ENCODE data around the gene KRTAP17-1.
A peak's percentile ranks its signal among the peaks of the same experiment; 100 is the strongest.

Gene KRTAP17-1

GRCh38 chr17:41340494-41340893 lies 25.0 kb upstream of the KRTAP17-1 start:
- POLR2A ChIA-PET: no interaction called here
- DNase-seq: no peak
- Histone ChIP-seq H3K4me3 (ENCODE audit: control insufficient read depth in 1 of 7, extremely low read depth in 1 of 7, insufficient read depth in 4 of 7, low read depth in 2 of 7, low read length in 6 of 7) (no peak overlapping the region), H3K27ac (ENCODE audit: insufficient read depth in 1 of 2, low read depth in 1 of 2, low read length in 2 of 2, poor library complexity in 1 of 2, severe bottlenecking in 2 of 2) (no peak overlapping the region), H3K27me3 (replicated peaks in 2 of 5; ENCODE audit: control insufficient read depth in 4 of 5, insufficient read depth in 5 of 5, low read length in 4 of 5) (no peaks in the 10 kb centered on the region), H3K4me1 (ENCODE audit: control extremely low read depth in 1 of 4, control insufficient read depth in 4 of 4, insufficient read depth in 4 of 4, low read length in 3 of 4) (peaks cover 0 to 2% (median 0%) of the 10 kb centered on the region in 4 experiments), H3K36me3 (ENCODE audit: control insufficient read depth in 4 of 4, insufficient read depth in 4 of 4, low read length in 3 of 4) (no peaks in the 10 kb centered on the region), H3K9me3 (ENCODE audit: control extremely low read depth in 1 of 5, control insufficient read depth in 4 of 5, insufficient read depth in 2 of 5, low read depth in 1 of 5, low read length in 4 of 5) (peaks cover 0 to 13% (median 5%) of the 10 kb centered on the region in 5 experiments)
- CTCF ChIA-PET: interaction anchor here (0.7 kb wide), 1 partner anchor 18 kb away, joined by 3 read pairs; no protein-coding TSS in a partner anchor
- WGBS (ENCODE audit: insufficient coverage): 90% methylated on average over 2 of the region's 3 CpGs

- Histone ChIP-seq H3K4me1 (ENCODE audit: control extremely low read depth in 1 of 4, control insufficient read depth in 4 of 4, insufficient read depth in 4 of 4, low read length in 3 of 4) (peaks cover 0 to 2% (median 0%) of the 10 kb centered on the region in 4 experiments), H3K4me3 (ENCODE audit: control insufficient read depth in 1 of 7, extremely low read depth in 1 of 7, insufficient read depth in 4 of 7, low read depth in 2 of 7, low read length in 6 of 7) (no peak overlapping the region), H3K36me3 (ENCODE audit: control insufficient read depth in 4 of 4, insufficient read depth in 4 of 4, low read length in 3 of 4) (no peaks in the 10 kb centered on the region)
These were observed 24.2 kb upstream of the KRTAP17-1 start for GRCh38 chr17:41339571-41340172.

GRCh38 chr17:41338961-41339485 lies 23.5 kb upstream of the KRTAP17-1 start:
- H3K36me3 ChIP-seq (ENCODE audit: control insufficient read depth in 4 of 4, insufficient read depth in 4 of 4, low read length in 3 of 4): no peaks in the 10 kb centered on the region
- no peak overlapping the region for H3K27ac ChIP-seq (ENCODE audit: insufficient read depth in 1 of 2, low read depth in 1 of 2, low read length in 2 of 2, poor library complexity in 1 of 2, severe bottlenecking in 2 of 2)
- DNase-seq: peak in 2 of 3 donors; percentile 70 to 76
- H3K4me1 ChIP-seq (ENCODE audit: control extremely low read depth in 1 of 4, control insufficient read depth in 4 of 4, insufficient read depth in 4 of 4, low read length in 3 of 4): peaks cover 0 to 2% (median 0%) of the 10 kb centered on the region in 4 experiments
- WGBS (ENCODE audit: insufficient coverage): 27% methylated on average over 2 of the region's 5 CpGs
- peaks cover 0 to 13% (median 5%) of the 10 kb centered on the region in 5 experiments for H3K9me3 ChIP-seq (ENCODE audit: control extremely low read depth in 1 of 5, control insufficient read depth in 4 of 5, insufficient read depth in 2 of 5, low read depth in 1 of 5, low read length in 4 of 5)
- H3K4me3 ChIP-seq (ENCODE audit: control insufficient read depth in 1 of 7, extremely low read depth in 1 of 7, insufficient read depth in 4 of 7, low read depth in 2 of 7, low read length in 6 of 7): no peak overlapping the region
- H3K27me3 ChIP-seq (replicated peaks in 2 of 5; ENCODE audit: control insufficient read depth in 4 of 5, insufficient read depth in 5 of 5, low read length in 4 of 5): no peaks in the 10 kb centered on the region
- ChIA-PET CTCF (interaction anchor here (0.9 kb wide), 1 partner anchor 9 kb away, joined by 3 read pairs; no protein-coding TSS in a partner anchor), POLR2A (interaction anchor here (0.6 kb wide), 1 partner anchor 255 kb away, joined by 3 read pairs; the partner anchor contains the start of gene KRTAP4-7)

More at GRCh38 chr17:41339571-41340172, 24.2 kb upstream of the KRTAP17-1 start:
- WGBS (ENCODE audit: insufficient coverage): 100% methylated on average over 1 of the region's 2 CpGs
- no peak for DNase-seq
- ChIA-PET POLR2A (no interaction called here), CTCF (interaction anchor here (0.7 to 0.9 kb wide), 2 partner anchors 10 to 17 kb away, joined by 3 read pairs; no protein-coding TSS in a partner anchor)
- Histone ChIP-seq H3K27ac (ENCODE audit: insufficient read depth in 1 of 2, low read depth in 1 of 2, low read length in 2 of 2, poor library complexity in 1 of 2, severe bottlenecking in 2 of 2) (no peak overlapping the region), H3K9me3 (ENCODE audit: control extremely low read depth in 1 of 5, control insufficient read depth in 4 of 5, insufficient read depth in 2 of 5, low read depth in 1 of 5, low read length in 4 of 5) (peaks cover 0 to 13% (median 5%) of the 10 kb centered on the region in 5 experiments), H3K27me3 (replicated peaks in 2 of 5; ENCODE audit: control insufficient read depth in 4 of 5, insufficient read depth in 5 of 5, low read length in 4 of 5) (no peaks in the 10 kb centered on the region)

GRCh38 chr17:41335747-41336146 lies 20.2 kb upstream of the KRTAP17-1 start:
- no CpG with 5 or more reads among the region's 1 CpG for WGBS (ENCODE audit: insufficient coverage)
- no peaks in the 10 kb centered on the region for H3K9me3 ChIP-seq (ENCODE audit: control extremely low read depth in 1 of 5, control insufficient read depth in 4 of 5, insufficient read depth in 2 of 5, low read depth in 1 of 5, low read length in 4 of 5)
- H3K36me3 ChIP-seq (ENCODE audit: control insufficient read depth in 4 of 4, insufficient read depth in 4 of 4, low read length in 3 of 4): no peaks in the 10 kb centered on the region
- H3K27me3 ChIP-seq (replicated peaks in 2 of 5; ENCODE audit: control insufficient read depth in 4 of 5, insufficient read depth in 5 of 5, low read length in 4 of 5): no peaks in the 10 kb centered on the region
- ChIA-PET POLR2A (no interaction called here), CTCF (no interaction called here)
- H3K4me1 ChIP-seq (ENCODE audit: control extremely low read depth in 1 of 4, control insufficient read depth in 4 of 4, insufficient read depth in 4 of 4, low read length in 3 of 4): peaks cover 0 to 2% (median 0%) of the 10 kb centered on the region in 4 experiments
- DNase-seq: no peak
- no peak overlapping the region for H3K4me3 ChIP-seq (ENCODE audit: control insufficient read depth in 1 of 7, extremely low read depth in 1 of 7, insufficient read depth in 4 of 7, low read depth in 2 of 7, low read length in 6 of 7)
- no peak overlapping the region for H3K27ac ChIP-seq (ENCODE audit: insufficient read depth in 1 of 2, low read depth in 1 of 2, low read length in 2 of 2, poor library complexity in 1 of 2, severe bottlenecking in 2 of 2)

GRCh38 chr17:41334385-41335305 lies 19.1 kb upstream of the KRTAP17-1 start:
- H3K9me3 ChIP-seq (ENCODE audit: control extremely low read depth in 1 of 5, control insufficient read depth in 4 of 5, insufficient read depth in 2 of 5, low read depth in 1 of 5, low read length in 4 of 5): no peaks in the 10 kb centered on the region
- POLR2A ChIA-PET: no interaction called here
- WGBS (ENCODE audit: insufficient coverage): 92% methylated on average over 4 of the region's 6 CpGs
- H3K27me3 ChIP-seq (replicated peaks in 2 of 5; ENCODE audit: control insufficient read depth in 4 of 5, insufficient read depth in 5 of 5, low read length in 4 of 5): no peaks in the 10 kb centered on the region
- H3K36me3 ChIP-seq (ENCODE audit: control insufficient read depth in 4 of 4, insufficient read depth in 4 of 4, low read length in 3 of 4): no peaks in the 10 kb centered on the region
- CTCF ChIA-PET: interaction anchor here (1.4 to 4.6 kb wide), 2 partner anchors 8 to 12 kb away, joined by 5 to 22 read pairs; no protein-coding TSS in a partner anchor
- no peak overlapping the region for H3K27ac ChIP-seq (ENCODE audit: insufficient read depth in 1 of 2, low read depth in 1 of 2, low read length in 2 of 2, poor library complexity in 1 of 2, severe bottlenecking in 2 of 2)
- peaks cover 0 to 2% (median 0%) of the 10 kb centered on the region in 4 experiments for H3K4me1 ChIP-seq (ENCODE audit: control extremely low read depth in 1 of 4, control insufficient read depth in 4 of 4, insufficient read depth in 4 of 4, low read length in 3 of 4)
- H3K4me3 ChIP-seq (ENCODE audit: control insufficient read depth in 1 of 7, extremely low read depth in 1 of 7, insufficient read depth in 4 of 7, low read depth in 2 of 7, low read length in 6 of 7): no peak overlapping the region
- DNase-seq: peak in 2 of 3 donors; percentile 25 to 30

- no peak overlapping the region for H3K27ac ChIP-seq (ENCODE audit: insufficient read depth in 1 of 2, low read depth in 1 of 2, low read length in 2 of 2, poor library complexity in 1 of 2, severe bottlenecking in 2 of 2)
- ChIA-PET CTCF (interaction anchor here (1.4 to 4.6 kb wide), 2 partner anchors 9 to 11 kb away, joined by 5 to 22 read pairs; no protein-coding TSS in a partner anchor), POLR2A (interaction anchor here (0.6 kb wide), 1 partner anchor 436 kb away, joined by 4 read pairs; no protein-coding TSS in a partner anchor)
- no peaks in the 10 kb centered on the region for H3K27me3 ChIP-seq (replicated peaks in 2 of 5; ENCODE audit: control insufficient read depth in 4 of 5, insufficient read depth in 5 of 5, low read length in 4 of 5)
- WGBS (ENCODE audit: insufficient coverage): 94% methylated on average over 3 of the region's 3 CpGs
- no peak overlapping the region for H3K4me3 ChIP-seq (ENCODE audit: control insufficient read depth in 1 of 7, extremely low read depth in 1 of 7, insufficient read depth in 4 of 7, low read depth in 2 of 7, low read length in 6 of 7)
- DNase-seq: no peak
- H3K9me3 ChIP-seq (ENCODE audit: control extremely low read depth in 1 of 5, control insufficient read depth in 4 of 5, insufficient read depth in 2 of 5, low read depth in 1 of 5, low read length in 4 of 5): no peaks in the 10 kb centered on the region
- H3K4me1 ChIP-seq (ENCODE audit: control extremely low read depth in 1 of 4, control insufficient read depth in 4 of 4, insufficient read depth in 4 of 4, low read length in 3 of 4): no peaks in the 10 kb centered on the region
- no peaks in the 10 kb centered on the region for H3K36me3 ChIP-seq (ENCODE audit: control insufficient read depth in 4 of 4, insufficient read depth in 4 of 4, low read length in 3 of 4)
These were observed 18.3 kb upstream of the KRTAP17-1 start for GRCh38 chr17:41333836-41334235.
